H1 (cell line): ENCODE results near the gene ROR1. TPM values are rescaled to one million over a fixed set of nuclear protein-coding genes. Genes with fewer than 3 reads are reported as not detected.

Experiments
- CTCF ChIA-PET: fragments of 300-600 bp; sonication (Branson Sonifier 250); formaldehyde crosslinking; loops from one replicate; lab custom pipeline; 2021; ENCODE audit not compliant: partially characterized antibody; lab: Charles Lee
- POLR2A ChIA-PET: fragments of 300-600 bp; sonication (Branson Sonifier 250); formaldehyde crosslinking; loops from one replicate; lab custom pipeline; 2021; ENCODE audit warnings: inconsistent platforms; ENCODE audit not compliant: partially characterized antibody; lab: Charles Lee
- DNase-seq, 2 experiments: peaks; one replicate each; pipeline versions ENCODE4 v3.0.0 to v3.0.0-alpha.2; 2010 to 2022; ENCODE audit warnings: low spot score in 2 of 2, low read depth in 1 of 2, mixed read lengths in 1 of 2
- FAIRE-seq: peaks from 2 replicates; lab custom pipeline; 2011; peaks lifted over from hg19 to GRCh38; lab: Jason Lieb, UNC
- H2AFZ ChIP-seq: 2 replicates; pipeline ENCODE4 v1.8.1; 2012; ENCODE audit warnings: low read length, inconsistent platforms
- H2AK5ac ChIP-seq: 2 replicates; pipeline ENCODE4 v1.6.1; 2013; ENCODE audit warnings: low read depth, low read length
- H2BK120ac ChIP-seq: replicated peaks from 2 replicates; pipeline ENCODE3; 2013; ENCODE audit warnings: low read depth, low read length, inconsistent platforms
- H2BK12ac ChIP-seq: 2 replicates; pipeline ENCODE4 v1.6.1; 2013; ENCODE audit warnings: low read depth, low read length
- H2BK15ac ChIP-seq: 2 replicates; pipeline ENCODE4 v1.6.1; 2013; ENCODE audit warnings: low read length
- H2BK20ac ChIP-seq: 2 replicates; pipeline ENCODE4 v1.6.1; 2013; ENCODE audit warnings: low read length
- H2BK5ac ChIP-seq: 2 replicates; pipeline ENCODE4 v1.6.1; 2013; ENCODE audit warnings: low read depth, low read length
- H3K14ac ChIP-seq: 2 replicates; pipeline ENCODE4 v1.6.1; 2013; ENCODE audit warnings: inconsistent platforms; ENCODE audit not compliant: insufficient read length
- H3K18ac ChIP-seq: 2 replicates; pipeline ENCODE4 v1.6.1; 2013; ENCODE audit warnings: low read length; ENCODE audit errors: extremely low read depth
- H3K23ac ChIP-seq: 2 replicates; pipeline ENCODE4 v1.6.1; 2013; ENCODE audit warnings: inconsistent platforms; ENCODE audit not compliant: insufficient read length
- H3K23me2 ChIP-seq: 2 replicates; pipeline ENCODE4 v1.6.1; 2013; ENCODE audit warnings: low read depth, low read length
- H3K27ac ChIP-seq: 2 replicates; pipeline ENCODE4 v1.6.1; 2011; ENCODE audit warnings: low read depth, low read length, inconsistent platforms
- H3K27me3 ChIP-seq, 4 experiments: replicated peaks in 1 of 4; 1 replicate in 1 of 4; 2 replicates in 3 of 4; pipeline versions ENCODE4 v1.6.1 to v1.8.1; 2011 to 2013; ENCODE audit warnings: low read length in 3 of 4, mild to moderate bottlenecking in 3 of 4, inconsistent platforms in 2 of 4, mixed read lengths in 2 of 4, moderate library complexity in 1 of 4; ENCODE audit not compliant: control insufficient read depth in 3 of 4, insufficient read depth in 3 of 4; ENCODE audit errors: extremely low read depth in 1 of 4
- H3K36me3 ChIP-seq, 4 experiments: 2 replicates each; pipeline versions ENCODE4 v1.6.1 to v1.8.1; 2011 to 2013; ENCODE audit warnings: mild to moderate bottlenecking in 4 of 4, low read length in 3 of 4, moderate library complexity in 2 of 4, control low read depth in 1 of 4, inconsistent platforms in 1 of 4; ENCODE audit not compliant: insufficient read depth in 4 of 4, control insufficient read depth in 2 of 4
- H3K4ac ChIP-seq: replicated peaks from 2 replicates; pipeline ENCODE3; 2013; ENCODE audit warnings: low read length, low read depth, mixed read lengths, inconsistent platforms; ENCODE audit not compliant: insufficient read length
- H3K4me1 ChIP-seq, 4 experiments: replicated peaks in 1 of 4; 1 replicate in 1 of 4; 2 replicates in 3 of 4; pipeline versions ENCODE4 v1.6.1 to v1.8.1; 2011 to 2013; ENCODE audit warnings: low read length in 3 of 4, inconsistent platforms in 2 of 4, mixed read lengths in 1 of 4; ENCODE audit not compliant: insufficient read depth in 4 of 4, control insufficient read depth in 3 of 4
- H3K4me2 ChIP-seq, 2 experiments: 2 replicates each; pipeline versions ENCODE4 v1.6.1 to v1.8.1; 2011 to 2013; ENCODE audit warnings: low read depth in 2 of 2, low read length in 2 of 2, control low read depth in 1 of 2, inconsistent platforms in 1 of 2, mild to moderate bottlenecking in 1 of 2; ENCODE audit not compliant: insufficient read depth in 1 of 2
- H3K4me3 ChIP-seq, 4 experiments: fragments of 200-600, 300-600 bp in 1 of 4; sonication (generic), shearing (Covaris generic), sonication (Bioruptor Twin) in 1 of 4; 2 replicates each; pipeline versions ENCODE4 v1.5.1 to v1.8.1; 2011 to 2016; ENCODE audit warnings: low read length in 4 of 4, low read depth in 3 of 4, control low read depth in 2 of 4, inconsistent platforms in 2 of 4, mild to moderate bottlenecking in 2 of 4, mixed read lengths in 1 of 4, moderate library complexity in 1 of 4; ENCODE audit not compliant: insufficient read depth in 2 of 4; ENCODE audit errors: extremely low read depth in 1 of 4
- H3K56ac ChIP-seq: replicated peaks from 2 replicates; pipeline ENCODE3; 2013; ENCODE audit warnings: low read depth, mild to moderate bottlenecking, mixed read lengths, low read length, inconsistent platforms; ENCODE audit not compliant: insufficient read length
- H3K79me1 ChIP-seq: 2 replicates; pipeline ENCODE4 v1.6.1; 2013; ENCODE audit warnings: low read depth, low read length, control low read depth
- H3K79me2 ChIP-seq, 2 experiments: 2 replicates each; pipeline versions ENCODE4 v1.6.1 to v1.8.1; 2012 to 2013; ENCODE audit warnings: low read length in 2 of 2, mild to moderate bottlenecking in 2 of 2, inconsistent platforms in 1 of 2; ENCODE audit not compliant: insufficient read depth in 2 of 2, control insufficient read depth in 1 of 2
- H3K9ac ChIP-seq, 4 experiments: replicated peaks in 1 of 4; 1 replicate in 1 of 4; 2 replicates in 3 of 4; pipeline versions ENCODE4 v1.6.1 to v1.8.1; 2011 to 2013; ENCODE audit warnings: low read depth in 3 of 4, low read length in 3 of 4, control low read depth in 2 of 4, mild to moderate bottlenecking in 2 of 4, moderate library complexity in 2 of 4, inconsistent platforms in 1 of 4; ENCODE audit errors: extremely low read depth in 1 of 4
- H3K9me3 ChIP-seq, 2 experiments: 2 replicates each; pipeline versions ENCODE4 v1.6.1 to v1.8.1; 2012 to 2013; ENCODE audit warnings: mild to moderate bottlenecking in 2 of 2, moderate library complexity in 2 of 2, control low read depth in 1 of 2, inconsistent platforms in 1 of 2, low read depth in 1 of 2, low read length in 1 of 2, mixed read lengths in 1 of 2; ENCODE audit not compliant: insufficient read depth in 2 of 2
- H4K20me1 ChIP-seq, 2 experiments: replicated peaks in 1 of 2; 2 replicates each; pipeline versions ENCODE3 to v1.8.1; 2011 to 2013; ENCODE audit warnings: inconsistent platforms in 2 of 2, low read length in 2 of 2, mild to moderate bottlenecking in 1 of 2; ENCODE audit not compliant: insufficient read depth in 2 of 2, control insufficient read depth in 1 of 2
- H4K5ac ChIP-seq: 2 replicates; pipeline ENCODE4 v1.6.1; 2013; ENCODE audit warnings: low read length, low read depth, mixed read lengths, inconsistent platforms; ENCODE audit not compliant: insufficient read length
- H4K8ac ChIP-seq: 2 replicates; pipeline ENCODE4 v1.8.0; 2013; ENCODE audit warnings: mild to moderate bottlenecking, moderate library complexity, low read length, inconsistent platforms; ENCODE audit not compliant: insufficient read depth; ENCODE audit errors: extremely low read depth
- H4K91ac ChIP-seq: replicated peaks from 2 replicates; pipeline ENCODE3; 2013; ENCODE audit warnings: low read length, mixed read lengths, inconsistent platforms; ENCODE audit not compliant: insufficient read length
- CHD2 ChIP-seq: IDR thresholded peaks from 2 replicates; pipeline ENCODE4 v1.6.1; 2012; ENCODE audit warnings: low read length, improper control_type of control experiment
- CTBP2 ChIP-seq: IDR thresholded peaks from 2 replicates; pipeline ENCODE4 v1.7.0; 2011; ENCODE audit warnings: borderline replicate concordance, mild to moderate bottlenecking, moderate library complexity, mixed read lengths, low read length; ENCODE audit not compliant: insufficient read depth, insufficient read length
- SIN3A ChIP-seq, 2 experiments: IDR thresholded peaks in 1 of 2; conservative IDR thresholded peaks in 1 of 2; 2 replicates each; pipeline ENCODE4 v1.6.1; 2011 to 2012; ENCODE audit warnings: low read length in 2 of 2, improper control_type of control experiment in 1 of 2, low read depth in 1 of 2, mild to moderate bottlenecking in 1 of 2
- SIX5 ChIP-seq: IDR thresholded peaks from 2 replicates; pipeline ENCODE4 v1.6.1; 2011; ENCODE audit warnings: mild to moderate bottlenecking, low read depth, low read length
- WGBS, 2 experiments: shearing (Covaris generic) in 1 of 2; methylation state at CpG; one replicate each; pipeline versions ENCODE4 v1.1.6 to v1.1.7; 2013 to 2015; ENCODE audit warnings: low lambda C conversion rate in 2 of 2, mixed read lengths in 2 of 2, inconsistent platforms in 1 of 2, low coverage in 1 of 2, missing lambda C conversion rate in 1 of 2; ENCODE audit not compliant: insufficient replicate concordance in 2 of 2, insufficient coverage in 1 of 2, insufficient read length in 1 of 2; ENCODE audit errors: extremely low coverage in 1 of 2, missing lambda C conversion rate in 1 of 2; 5-methylcytosine and 5-hydroxymethylcytosine counted together
- polyA plus RNA-seq, 7 experiments: library from polyadenylated mRNA; depleted of rRNA in 3 of 7; stranded (reverse) in 5 of 7; unstranded in 2 of 7; fragments of >200 nt in 5 of 7; fragments of 200-250 nt in 2 of 7; gene quantifications; 1 replicate in 5 of 7; 2 replicates in 1 of 7; 4 replicates in 1 of 7; pipeline versions ENCODE4 v1.2.1 to v1.2.3, GENCODE V29; 2011 to 2013; ENCODE audit warnings: missing spikeins in 2 of 7, mixed read lengths in 2 of 7
- total RNA-seq: library from RNA; stranded (reverse); fragmentation: NEBNext Ultra II Directional; extraction: Animal tissue kit (Norgen Biotek cat#: 25700); gene quantifications from 2 replicates; pipeline ENCODE4 v1.2.1, GENCODE V29; 2021

ROR1 gene
- total and polyA plus RNA-seq, 2 of the 8 experiments (the other 6 are each of a cell fraction or from before 2014, with no cell fraction given), result 33.6 to 73.6 TPM

GRCh38 chr1:63991685-63992084, 217.9 kb downstream of the ROR1 start:
- no peak overlapping the region for H3K4me3 ChIP-seq
- H2BK15ac ChIP-seq, result no peak overlapping the region
- peaks cover 0 to 82% of the 10 kb centered on the region in 2 experiments; a peak in 3 of 4 replicates for H3K79me2 ChIP-seq
- no peak overlapping the region for H2AK5ac ChIP-seq
- no peaks in the 10 kb centered on the region; the same call in 1 of the 2 replicates for H3K79me1 ChIP-seq
- H4K91ac ChIP-seq, result no peak overlapping the region
- 43% methylated on average over 2 of the region's 2 CpGs; no CpG with 5 or more reads in 1 of the 2 experiments for WGBS, 2 experiments
- no peak overlapping the region for H3K23ac ChIP-seq
- H3K4me1 ChIP-seq, result 0 out of 7 replicates have a peak, but pooled peaks cover 0 to 3% (median 0%) of the 10 kb centered on the region in 4 experiments
- no peak overlapping the region for H2BK12ac ChIP-seq
- H3K4ac ChIP-seq, result no peak overlapping the region
- no peak overlapping the region for H3K14ac ChIP-seq
- no peak for TF ChIP-seq SIX5
- TF ChIP-seq SIN3A (conservative IDR thresholded peaks at IDR 0.05 in 1 of 2, IDR thresholded peaks at IDR 0.05 in 1 of 2; ENCODE audit: low read depth in 1 of 2, low read length in 2 of 2), result no peak
- no peak for TF ChIP-seq CTBP2
- TF ChIP-seq CHD2, result no peak
- TF ChIP-seq, all 59 proteins: peak for 0
- no peaks in the 10 kb centered on the region for H3K27me3 ChIP-seq
- H3K36me3 ChIP-seq, result no peaks in the 10 kb centered on the region
- no peak overlapping the region for H3K4me2 ChIP-seq
- DNase-seq (no peak), FAIRE-seq (no peak)
- H3K56ac ChIP-seq, result no peak overlapping the region
- no peak overlapping the region for H4K8ac ChIP-seq
- H3K23me2 ChIP-seq, result no peaks in the 10 kb centered on the region
- peaks cover 8 to 10% of the 10 kb centered on the region in 2 experiments for H4K20me1 ChIP-seq
- no peak overlapping the region for H2BK20ac ChIP-seq
- no peak overlapping the region for H4K5ac ChIP-seq
- H2BK5ac ChIP-seq, result no peak overlapping the region
- POLR2A ChIA-PET, result no interaction called here
- no peak overlapping the region for H3K18ac ChIP-seq
- H2BK120ac ChIP-seq, result no peak overlapping the region
- CTCF ChIA-PET, result no interaction called here
- H2AFZ ChIP-seq, result no peak overlapping the region
- H3K9me3 ChIP-seq, result no peaks in the 10 kb centered on the region
- no peak overlapping the region for H3K27ac ChIP-seq
- no peak overlapping the region for H3K9ac ChIP-seq
